SK-N-SH (cell line): ENCODE measurements around the gene SAMD4A. TPM values are rescaled to one million over a fixed set of nuclear protein-coding genes. Genes with fewer than 3 reads are reported as not detected.

Experiments
- CTCF ChIA-PET: fragments of 300-600, 350-600 bp; formaldehyde crosslinking; extraction: SDS; loops from one replicate; lab custom pipeline; 2021; lab: Yijun Ruan, JAX
- POLR2A ChIA-PET: fragments of 350-600 bp; sonication (Branson Sonifier 250); formaldehyde crosslinking; extraction: SDS; loops from one replicate; lab custom pipeline; 2020; ENCODE audit warnings: antibody characterized with exemption, inconsistent platforms; lab: Yijun Ruan, JAX
- DNase-seq: peaks from one replicate; pipeline ENCODE4 v3.0.0; 2012
- H2AFZ ChIP-seq: fragments of 200-600 bp; sonication (generic); 2 replicates; pipeline ENCODE4 v1.8.1; 2016; ENCODE audit warnings: antibody characterized with exemption, mild to moderate bottlenecking, low read depth
- H3F3A ChIP-seq: fragments of 200-600 bp; sonication (generic); replicated peaks from 2 replicates; pipeline ENCODE3; 2016; ENCODE audit warnings: antibody characterized with exemption, mild to moderate bottlenecking; ENCODE audit not compliant: insufficient read depth
- H3K27ac ChIP-seq, 2 experiments: fragments of 200-500 bp in 1 of 2; fragments of 200-600 bp in 1 of 2; sonication (Bioruptor generic) in 1 of 2; sonication (generic), shearing (Covaris generic) in 1 of 2; 2 replicates each; pipeline versions ENCODE4 v1.5.1 to v1.6.1; 2014 to 2016; ENCODE audit warnings: low read depth in 2 of 2, inconsistent platforms in 1 of 2, low read length in 1 of 2, mild to moderate bottlenecking in 1 of 2, mixed read lengths in 1 of 2
- H3K27me3 ChIP-seq: fragments of 200-600 bp; sonication (generic), shearing (Covaris generic); 2 replicates; pipeline ENCODE4 v1.6.1; 2016; ENCODE audit warnings: mixed run types; ENCODE audit not compliant: insufficient read depth
- H3K36me3 ChIP-seq, 2 experiments: fragments of 200-500 bp in 1 of 2; fragments of 200-600 bp in 1 of 2; sonication (Bioruptor generic) in 1 of 2; sonication (generic) in 1 of 2; replicated peaks in 1 of 2; 2 replicates each; pipeline versions ENCODE3 to v1.5.1; 2014 to 2016; ENCODE audit warnings: low read length in 1 of 2, mild to moderate bottlenecking in 1 of 2; ENCODE audit not compliant: insufficient read depth in 2 of 2, control insufficient read depth in 1 of 2
- H3K4me1 ChIP-seq, 2 experiments: fragments of 200-500 bp in 1 of 2; fragments of 200-600 bp in 1 of 2; sonication (Bioruptor generic) in 1 of 2; sonication (generic), shearing (Covaris generic) in 1 of 2; 2 replicates each; pipeline versions ENCODE4 v1.5.1 to v1.6.1; 2014 to 2016; ENCODE audit warnings: low read depth in 1 of 2, low read length in 1 of 2, mixed run types in 1 of 2; ENCODE audit not compliant: insufficient read depth in 2 of 2, control insufficient read depth in 1 of 2
- H3K4me2 ChIP-seq: fragments of 200-600 bp; sonication (generic), shearing (Covaris generic); 2 replicates; pipeline ENCODE4 v1.6.1; 2017; ENCODE audit warnings: mixed run types
- H3K4me3 ChIP-seq, 2 experiments: fragments of 200-500 bp in 1 of 2; fragments of 200-600 bp in 1 of 2; sonication (Bioruptor generic) in 1 of 2; sonication (generic), shearing (Covaris generic) in 1 of 2; 2 replicates each; pipeline versions ENCODE4 v1.5.1 to v1.8.1; 2014 to 2016; ENCODE audit warnings: low read depth in 2 of 2, inconsistent platforms in 1 of 2, low read length in 1 of 2, mild to moderate bottlenecking in 1 of 2, mixed read lengths in 1 of 2, moderate library complexity in 1 of 2
- H3K79me2 ChIP-seq: fragments of 200-600 bp; sonication (generic); 2 replicates; pipeline ENCODE4 v1.8.1; 2017; ENCODE audit warnings: mild to moderate bottlenecking; ENCODE audit not compliant: insufficient read depth
- H3K9ac ChIP-seq: fragments of 200-600 bp; sonication (generic); 2 replicates; pipeline ENCODE4 v1.6.1; 2017; ENCODE audit warnings: mixed run types
- H3K9me2 ChIP-seq: fragments of 200-600 bp; sonication (generic); 2 replicates; pipeline ENCODE4 v1.6.1; 2017; ENCODE audit warnings: mixed run types
- H3K9me3 ChIP-seq: fragments of 200-600 bp; sonication (generic); 2 replicates; pipeline ENCODE4 v1.6.1; 2017; ENCODE audit warnings: mixed run types, mild to moderate bottlenecking, moderate library complexity
- H4K20me1 ChIP-seq: fragments of 200-600 bp; sonication (generic); 2 replicates; pipeline ENCODE4 v1.6.1; 2017; ENCODE audit warnings: mild to moderate bottlenecking, mixed run types; ENCODE audit not compliant: insufficient read depth
- ELF1 ChIP-seq: IDR thresholded peaks from 2 replicates; pipeline ENCODE4 v1.4.0; 2012
- EP300 ChIP-seq, 2 experiments: IDR thresholded peaks; 2 replicates each; pipeline versions ENCODE4 v1.4.0 to v1.6.1; 2012; ENCODE audit warnings: borderline replicate concordance in 1 of 2, low read depth in 1 of 2, low read length in 1 of 2
- EZH2phosphoT487 ChIP-seq: fragments of 200-600 bp; sonication (generic); IDR thresholded peaks from 2 replicates; pipeline ENCODE4 v1.6.1; 2017; ENCODE audit warnings: low read depth, mixed run types, mild to moderate bottlenecking, antibody characterized with exemption, moderate library complexity, borderline replicate concordance
- GABPA ChIP-seq: IDR thresholded peaks from 2 replicates; pipeline ENCODE4 v1.4.0; 2012; ENCODE audit warnings: low read depth, mild to moderate bottlenecking
- MXI1 ChIP-seq: IDR thresholded peaks from 2 replicates; pipeline ENCODE4 v1.6.1; 2012; ENCODE audit warnings: mild to moderate bottlenecking, low read depth, low read length, improper control_type of control experiment
- NRF1 ChIP-seq: IDR thresholded peaks from 2 replicates; pipeline ENCODE4 v1.6.1; 2012; ENCODE audit warnings: low read depth, mild to moderate bottlenecking, low read length
- POLR2AphosphoS5 ChIP-seq: IDR thresholded peaks from 2 replicates; pipeline ENCODE4 v1.6.1; 2012; ENCODE audit warnings: low read depth, low read length
- RFX5 ChIP-seq: IDR thresholded peaks from 2 replicates; pipeline ENCODE4 v1.6.1; 2012; ENCODE audit warnings: mild to moderate bottlenecking, improper control_type of control experiment, low read length
- RXRA ChIP-seq: IDR thresholded peaks from 2 replicates; pipeline ENCODE4 v1.4.0; 2012; ENCODE audit warnings: low read depth, mild to moderate bottlenecking, borderline replicate concordance
- TAF1 ChIP-seq: IDR thresholded peaks from 2 replicates; pipeline ENCODE4 v1.6.1; 2012; ENCODE audit warnings: low read depth, mild to moderate bottlenecking, low read length, moderate library complexity, borderline replicate concordance
- WGBS: methylation state at CpG from one replicate; pipeline ENCODE4 v1.1.6; 2017; ENCODE audit warnings: low lambda C conversion rate; 5-methylcytosine and 5-hydroxymethylcytosine counted together
- polyA plus RNA-seq, 3 experiments: library from polyadenylated mRNA; depleted of rRNA; stranded (reverse); fragments of >200 nt; gene quantifications; 2 replicates each; pipeline ENCODE4 v1.2.3, GENCODE V29; 2012
- TF ChIP-seq, protein P1 (sequence below): IDR thresholded peaks from 2 replicates; pipeline ENCODE4 v1.4.0; 2012; ENCODE audit warnings: low read depth

The SAMD4A gene
- polyA plus RNA-seq, 1 of the 3 experiments (the other 2 are of a cell fraction) = 5.0 TPM

DNA sequence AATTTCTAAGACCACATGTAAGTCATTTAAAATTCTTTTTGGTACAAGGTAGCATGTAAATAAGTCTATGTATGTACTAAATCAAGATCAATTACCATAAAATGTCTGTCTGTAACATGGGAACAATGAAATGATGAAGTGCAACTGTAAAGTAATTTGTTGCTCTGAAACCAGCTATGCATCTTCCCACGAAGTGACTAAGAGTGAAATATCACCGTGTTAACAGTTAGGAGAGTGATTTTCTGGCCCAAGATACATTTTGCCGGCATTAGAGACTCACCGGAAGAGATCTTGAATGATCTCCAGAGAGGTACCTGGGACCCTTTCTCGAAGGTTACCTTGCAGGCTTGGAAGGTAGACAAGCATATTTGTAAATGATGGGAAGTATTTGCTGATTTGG lies 105.8 kb downstream of the SAMD4A start:
- H3K9me2 ChIP-seq = no peaks in the 10 kb centered on the region
- peak overlapping the region in 1 of 2 experiments; percentile 25; a peak in 1 of 4 replicates for H3K27ac ChIP-seq
- no peak overlapping the region for H2AFZ ChIP-seq
- no peak for TF ChIP-seq GABPA
- TF ChIP-seq EZH2phosphoT487 = no peak
- no peak for TF ChIP-seq EP300 (IDR thresholded peaks at IDR 0.05; ENCODE audit: borderline replicate concordance in 1 of 2, low read depth in 1 of 2, low read length in 1 of 2)
- TF ChIP-seq, protein P1, sequence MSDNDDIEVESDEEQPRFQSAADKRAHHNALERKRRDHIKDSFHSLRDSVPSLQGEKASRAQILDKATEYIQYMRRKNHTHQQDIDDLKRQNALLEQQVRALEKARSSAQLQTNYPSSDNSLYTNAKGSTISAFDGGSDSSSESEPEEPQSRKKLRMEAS = no peak
- no peak for TF ChIP-seq TAF1
- no peak for TF ChIP-seq MXI1
- TF ChIP-seq RFX5 = no peak
- TF ChIP-seq ELF1 = no peak
- TF ChIP-seq POLR2AphosphoS5 = no peak
- H3K79me2 ChIP-seq = peaks cover 91% of the 10 kb centered on the region
- no peak overlapping the region for H3K4me3 ChIP-seq
- peaks cover 37% of the 10 kb centered on the region; the same call in 1 of the 2 replicates for H4K20me1 ChIP-seq
- H3K9ac ChIP-seq = no peak overlapping the region
- H3K4me1 ChIP-seq = peaks cover 5 to 55% of the 10 kb centered on the region in 2 experiments; a peak in 3 of 4 replicates
- peaks cover 27% of the 10 kb centered on the region for H3F3A ChIP-seq
- WGBS = 68% methylated on average over 5 of the region's 5 CpGs
- H3K36me3 ChIP-seq = no peaks in the 10 kb centered on the region
- POLR2A ChIA-PET = no interaction called here
- no peak for DNase-seq
- no peak overlapping the region for H3K4me2 ChIP-seq
- H3K9me3 ChIP-seq = no peaks in the 10 kb centered on the region
- H3K27me3 ChIP-seq = no peaks in the 10 kb centered on the region
- CTCF ChIA-PET = interaction anchor here (1.2 to 1.3 kb wide), 2 partner anchors 19 to 101 kb away, joined by 3 to 5 read pairs; no protein-coding TSS in a partner anchor

DNA sequence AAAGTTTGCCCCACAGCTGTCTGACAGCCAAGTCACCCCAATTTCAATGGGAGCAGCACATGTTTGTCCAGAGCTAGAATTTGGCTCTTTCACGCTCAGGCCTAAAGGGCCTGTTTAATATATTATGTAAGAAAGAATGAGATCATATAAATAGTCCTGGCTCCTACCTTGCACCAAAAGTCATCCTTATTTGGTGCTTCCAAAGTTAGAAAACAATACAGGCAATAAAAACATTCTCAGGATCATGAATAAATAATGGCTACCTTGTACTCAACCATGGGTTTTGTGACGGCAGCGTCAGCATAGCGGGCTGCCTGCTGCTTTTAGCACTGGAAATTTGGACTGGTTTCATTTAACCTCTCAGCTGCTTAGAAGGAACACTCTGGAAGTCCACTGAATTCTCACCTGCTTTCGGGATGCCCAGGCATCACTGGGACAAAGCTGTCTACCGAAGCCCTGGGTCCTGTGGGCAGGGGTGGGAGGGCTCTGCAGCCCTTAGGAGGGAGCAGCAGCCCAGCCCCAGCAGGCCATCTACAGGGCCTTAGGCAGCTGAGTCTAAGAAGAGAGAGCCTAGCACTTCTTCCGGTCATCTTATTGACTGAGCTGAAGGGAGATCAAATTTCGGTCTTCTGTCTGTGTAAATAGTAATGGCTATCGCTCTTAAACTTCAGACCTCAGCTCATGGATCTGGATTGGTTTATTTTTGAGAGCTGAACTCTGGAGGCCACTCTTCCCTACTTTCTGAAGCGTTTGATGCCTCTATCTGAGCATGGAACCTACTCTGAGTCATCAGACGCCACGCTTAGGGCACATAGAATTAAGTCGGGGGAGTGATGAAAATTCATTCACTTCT lies 106.5 kb downstream of the SAMD4A start:
- WGBS = 84% methylated on average over 9 of the region's 13 CpGs
- H3K4me3 ChIP-seq = no peak overlapping the region
- H4K20me1 ChIP-seq = peaks cover 37% of the 10 kb centered on the region; the same call in 1 of the 2 replicates
- CTCF ChIA-PET = interaction anchor here (1.2 to 1.3 kb wide), 3 partner anchors 13 to 100 kb away, joined by 3 to 5 read pairs (median 4); no protein-coding TSS in a partner anchor
- H3K9ac ChIP-seq = no peak overlapping the region
- H3K9me2 ChIP-seq = no peaks in the 10 kb centered on the region
- H3K79me2 ChIP-seq = peaks cover 89% of the 10 kb centered on the region
- peaks cover 28% of the 10 kb centered on the region for H3F3A ChIP-seq
- H3K4me1 ChIP-seq = peaks cover 5 to 59% of the 10 kb centered on the region in 2 experiments; a peak in 3 of 4 replicates
- TF ChIP-seq NRF1 (no peak), RXRA (no peak)
- no peak overlapping the region for H3K4me2 ChIP-seq
- H3K27ac ChIP-seq = peak overlapping the region in 1 of 2 experiments; percentile 10; a peak in 2 of 4 replicates
- H3K27me3 ChIP-seq = no peaks in the 10 kb centered on the region
- H3K9me3 ChIP-seq = no peaks in the 10 kb centered on the region
- H2AFZ ChIP-seq = no peak overlapping the region
- no peaks in the 10 kb centered on the region for H3K36me3 ChIP-seq
- no peak for DNase-seq
- POLR2A ChIA-PET = no interaction called here
